HG02588 (cell line): ENCODE results near the gene TMEM120B.
A peak's percentile ranks its signal among the peaks of the same experiment; 100 is the strongest.
"Not testable (repeated sequence)": the region's sequence is repeated elsewhere in the genome, so short reads cannot be mapped to it uniquely, and the experiment has no call there.

ENCODE experiments used
- ATAC-seq: cut with Tn5 transposase; IDR thresholded peaks from one replicate; pipeline ENCODE4 v1.9.1; 2021; ENCODE audit warnings: mild to moderate bottlenecking, moderate library complexity; ENCODE audit not compliant: unreplicated experiment

The TMEM120B gene

DNA sequence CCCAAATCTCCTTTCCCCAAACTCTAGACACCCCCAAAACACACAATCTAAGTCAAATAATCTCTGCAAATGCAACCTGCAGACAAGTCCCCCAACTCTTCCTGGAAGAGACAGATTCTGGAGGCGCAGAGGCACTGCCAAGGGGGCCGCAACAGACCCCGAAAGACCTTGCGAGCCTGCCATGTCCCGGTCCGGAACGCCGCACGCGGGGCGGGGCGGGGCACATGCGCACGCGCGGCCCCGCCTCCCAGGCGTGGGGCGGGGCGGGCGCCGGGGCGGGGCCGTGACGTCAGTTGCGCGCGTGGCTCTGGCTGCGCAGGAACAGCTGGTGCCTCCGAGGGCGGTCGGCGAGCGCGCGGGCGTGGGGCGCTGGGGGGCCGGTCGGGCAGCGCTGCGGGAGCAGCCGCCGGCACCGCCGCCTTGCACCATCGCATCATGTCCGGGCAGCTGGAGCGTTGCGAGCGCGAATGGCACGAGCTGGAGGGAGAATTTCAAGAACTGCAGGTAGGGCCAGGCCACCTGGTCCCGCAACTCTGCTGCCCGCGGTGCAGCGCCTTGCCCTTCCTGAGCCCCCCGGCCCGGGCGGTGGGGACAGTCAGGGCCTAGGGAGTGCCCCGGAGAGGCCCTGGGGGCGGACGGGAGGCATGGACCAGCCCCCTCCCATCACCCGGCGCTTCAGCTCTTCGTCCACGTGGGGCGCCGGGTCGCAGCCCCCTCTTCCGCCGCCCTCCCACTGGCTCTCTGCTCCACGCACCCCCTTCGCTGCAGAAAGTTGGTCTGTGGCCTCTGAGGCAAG lies at the start of gene TMEM120B:
Gene TMEM120B, plus strand, starts transcription at position 292 of the 796 bp plus-strand sequence. Its CDS starts 144 bp downstream, at position 436.
- ATAC-seq = peak; percentile 77

GRCh38 chr12:121663610-121663929 lies 49.0 kb upstream of the TMEM120B start:
- no peak for ATAC-seq

GRCh38 chr12:121666829-121667228 lies 45.7 kb upstream of the TMEM120B start:
- ATAC-seq = not testable (repeated sequence)

DNA sequence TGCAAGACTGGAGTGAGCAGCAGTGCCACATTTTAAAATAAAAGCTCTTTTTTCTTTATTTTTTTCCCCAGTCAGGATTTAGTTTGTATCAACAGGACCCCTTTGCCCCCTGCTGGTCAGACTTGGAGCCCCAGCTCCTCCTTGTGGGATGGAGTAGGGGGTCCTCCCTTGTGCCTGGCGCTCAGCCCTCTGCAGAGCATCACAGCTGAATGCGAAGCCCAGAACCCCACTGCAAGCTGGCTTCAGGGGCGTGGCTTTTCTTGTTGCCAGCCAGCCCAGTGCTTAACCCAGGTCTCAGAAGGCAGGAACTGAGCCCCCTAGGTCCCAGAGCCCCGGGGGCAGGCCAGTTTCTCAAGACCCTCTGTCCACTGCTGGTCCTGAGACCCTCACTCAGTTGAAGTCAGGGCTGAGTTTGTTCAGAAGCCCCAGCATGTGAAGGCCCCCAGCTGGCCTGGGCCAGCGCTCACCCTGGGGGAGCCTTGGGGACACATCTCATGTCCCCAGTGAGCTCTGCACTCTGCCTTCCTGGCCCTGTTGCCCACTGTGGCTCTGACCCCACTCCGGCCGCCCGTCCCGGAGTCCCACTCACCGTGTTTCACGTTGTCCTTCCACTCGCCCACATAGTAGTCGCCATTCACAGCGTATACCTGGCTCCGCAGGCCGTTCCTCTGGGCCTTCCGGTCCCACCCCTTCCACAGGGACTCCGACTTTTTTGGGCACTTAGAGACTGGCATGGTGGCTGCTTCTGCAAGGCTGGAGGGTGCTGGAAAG lies 43.6 kb upstream of the TMEM120B start:
- no peak for ATAC-seq

GRCh38 chr12:121669521-121669900 lies 43.0 kb upstream of the TMEM120B start, which contains the start of gene MORN3:
TSS of gene MORN3 (minus strand) at chr12:121669654. CDS start at chr12:121669483, 171 bp downstream.
- ATAC-seq = no peak

- no peak for ATAC-seq
These were observed 39.5 kb upstream of the TMEM120B start for GRCh38 chr12:121673013-121673511.

- no peak for ATAC-seq
These were observed 36.4 kb upstream of the TMEM120B start for GRCh38 chr12:121676190-121676589.

- no peak for ATAC-seq
These were observed 34.2 kb upstream of the TMEM120B start for GRCh38 chr12:121678305-121678704.

GRCh38 chr12:121678716-121679300 lies 33.7 kb upstream of the TMEM120B start:
- ATAC-seq = no peak

DNA sequence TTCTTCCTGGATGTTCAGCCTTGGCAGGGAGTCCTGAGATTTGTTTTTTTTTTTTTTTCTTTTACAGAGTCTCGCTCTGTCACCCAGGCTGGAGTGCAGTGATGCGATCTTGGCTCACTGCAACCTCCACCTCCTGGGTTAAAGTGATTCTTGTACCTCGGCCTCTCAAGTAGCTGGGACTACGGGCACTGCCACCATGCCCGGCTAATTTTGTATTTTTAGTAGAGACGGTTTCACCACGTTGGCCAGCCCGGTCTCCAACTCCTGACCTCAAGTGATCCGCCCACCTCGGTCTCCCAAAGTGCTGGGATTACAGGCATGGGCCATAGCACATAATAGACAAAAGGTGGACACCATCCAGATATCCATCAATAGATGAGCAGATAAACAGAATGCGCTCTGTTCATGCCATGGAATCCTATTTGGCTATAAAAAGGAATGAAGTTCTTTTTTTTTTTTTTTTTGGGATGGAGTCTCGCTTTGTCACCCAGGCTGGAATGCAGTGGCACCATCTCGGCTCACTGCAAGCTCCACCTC lies 32.8 kb upstream of the TMEM120B start:
- not testable (repeated sequence) for ATAC-seq

DNA sequence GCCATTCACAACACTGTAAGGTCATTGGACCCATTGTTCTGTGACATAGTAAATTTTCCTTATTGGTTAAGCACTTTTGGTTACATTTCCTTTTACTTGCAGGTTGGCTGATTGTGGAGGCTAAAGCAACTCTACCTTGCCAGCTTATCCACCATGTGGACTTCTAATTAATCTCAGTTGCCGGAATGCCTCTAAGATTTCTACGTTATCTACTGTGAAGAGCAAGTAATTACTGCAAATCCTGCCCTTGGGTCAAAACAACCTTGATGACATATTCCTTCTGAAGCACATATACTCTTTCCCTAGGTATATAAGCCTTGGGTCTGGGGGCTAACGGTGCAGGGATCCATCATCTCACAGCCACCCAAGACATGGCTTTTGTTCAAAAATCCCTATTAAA lies 23.6 kb upstream of the TMEM120B start:
- ATAC-seq = no peak

GRCh38 chr12:121689430-121689829 lies 23.1 kb upstream of the TMEM120B start:
- no peak for ATAC-seq

DNA sequence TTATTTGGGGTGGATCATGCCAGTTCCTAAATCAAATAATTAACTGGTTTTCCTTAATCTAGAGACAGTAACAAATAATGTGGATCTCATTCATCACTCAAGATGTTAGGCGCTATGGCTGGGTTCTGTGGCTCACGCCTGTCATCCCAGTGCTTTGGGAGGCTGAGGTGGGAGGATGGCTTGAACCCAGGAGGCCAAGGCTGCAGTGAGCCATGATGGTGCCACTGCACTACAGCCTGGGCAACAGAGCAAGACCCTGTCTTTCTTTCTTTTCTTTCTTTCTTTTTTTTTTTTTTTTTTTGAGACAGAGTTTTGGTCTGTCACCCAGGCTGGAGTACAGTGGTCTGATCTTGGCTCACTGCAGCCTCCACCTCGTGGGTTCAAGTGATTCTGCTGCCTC lies 19.8 kb upstream of the TMEM120B start:
- ATAC-seq = not testable (repeated sequence)

DNA sequence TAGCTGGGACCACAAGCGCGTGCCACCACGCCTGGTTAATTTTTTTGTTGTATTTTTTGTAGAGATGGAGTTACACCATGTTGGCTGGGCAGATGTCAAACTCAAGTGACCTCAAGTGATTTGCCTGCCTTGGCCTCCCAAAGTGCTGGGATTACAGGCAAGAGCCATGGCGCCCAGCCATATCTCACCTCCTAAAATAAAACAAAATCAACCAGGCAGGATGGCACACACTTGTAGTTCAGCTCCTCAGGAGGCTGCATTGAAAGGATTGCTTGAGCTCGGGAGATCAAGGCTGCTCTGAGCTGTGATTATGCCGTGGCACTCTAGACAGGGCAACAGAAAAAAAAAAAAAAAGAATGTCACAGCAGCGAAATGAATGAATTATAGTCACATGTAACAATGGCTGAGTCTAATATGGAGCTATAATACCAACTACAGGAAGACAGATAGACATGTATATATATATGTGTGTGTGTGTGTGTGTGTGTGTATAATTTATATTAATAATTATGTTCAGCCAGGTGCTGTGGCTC lies 19.3 kb upstream of the TMEM120B start:
- no peak for ATAC-seq

GRCh38 chr12:121697093-121697698 lies 15.4 kb upstream of the TMEM120B start:
- ATAC-seq = no peak

GRCh38 chr12:121697861-121698260 lies 14.7 kb upstream of the TMEM120B start:
- not testable (repeated sequence) for ATAC-seq

GRCh38 chr12:121701667-121702277 lies 10.8 kb upstream of the TMEM120B start:
- no peak for ATAC-seq

DNA sequence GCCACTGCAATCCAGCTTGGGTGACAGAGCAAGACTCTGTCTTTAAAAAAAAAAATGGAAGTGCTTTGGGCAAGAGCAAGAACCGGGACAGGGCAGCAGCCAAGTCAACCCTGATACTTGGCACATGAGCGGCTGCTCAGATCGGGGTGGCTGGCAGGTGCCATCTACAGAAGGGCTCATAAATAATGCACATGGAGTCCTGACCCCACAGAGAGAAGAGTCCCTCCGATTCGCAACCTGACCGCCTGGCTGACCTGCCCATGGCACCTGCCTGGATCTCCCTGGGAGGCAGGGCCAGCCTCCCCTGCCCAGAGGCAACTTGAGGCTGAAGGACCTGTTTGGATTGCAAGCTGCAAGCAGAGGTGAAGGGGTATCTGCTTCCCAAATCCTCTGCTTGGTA lies 9.6 kb upstream of the TMEM120B start:
- no peak for ATAC-seq

- no peak for ATAC-seq
These were observed 7.0 kb upstream of the TMEM120B start for GRCh38 chr12:121705514-121705913.
